Lower leg skin (tissue), 4 donors: ENCODE measurements around the gene DPYD. TPM values are rescaled to one million over a fixed set of nuclear protein-coding genes. Genes with fewer than 3 reads are reported as not detected.

ENCODE experiments used
- DNase-seq, 2 donors: peaks; one replicate each; pipeline ENCODE4 v3.0.0-alpha.2; 2019; ENCODE audit warnings: low spot score in 2 of 2
- H3K4me3 ChIP-seq: fragments of 200-600 bp; sonication (generic); 2 replicates; pipeline ENCODE4 v1.5.1; 2017; ENCODE audit warnings: mild to moderate bottlenecking, low read depth; ENCODE audit not compliant: poor library complexity, severe bottlenecking
- CTCF ChIP-seq, 3 donors: fragments of 450-650 bp; IDR thresholded peaks; one replicate each; pipeline ENCODE4 v1.5.1; 2016; ENCODE audit warnings: antibody characterized with exemption in 3 of 3, mild to moderate bottlenecking in 3 of 3, moderate library complexity in 2 of 3
- POLR2A ChIP-seq, 2 donors: fragments of 450-650 bp; IDR thresholded peaks; one replicate each; pipeline ENCODE4 v1.6.1; 2016 to 2017; ENCODE audit warnings: antibody characterized with exemption in 2 of 2, mild to moderate bottlenecking in 1 of 2, moderate library complexity in 1 of 2
- WGBS, 2 donors: methylation state at CpG; one replicate each; pipeline ENCODE4 v1.1.5; 2018; 5-methylcytosine and 5-hydroxymethylcytosine counted together
- intact Hi-C: fragments of 100-400 bp; cut with DNase I; formaldehyde crosslinking; loops from one replicate; pipeline ENCODE4 v1.15.0; 2023; ENCODE audit warnings: low total_unique reads
- total RNA-seq, 4 donors: library from RNA; depleted of rRNA; stranded (reverse); fragments of >200 nt; gene quantifications; one replicate each; pipeline ENCODE4 v1.1.0, GENCODE V29; 2016

The DPYD gene
- total RNA-seq, 4 donors from 2014 or later = 10.6 to 16.1 (median 14.6) TPM

DNA sequence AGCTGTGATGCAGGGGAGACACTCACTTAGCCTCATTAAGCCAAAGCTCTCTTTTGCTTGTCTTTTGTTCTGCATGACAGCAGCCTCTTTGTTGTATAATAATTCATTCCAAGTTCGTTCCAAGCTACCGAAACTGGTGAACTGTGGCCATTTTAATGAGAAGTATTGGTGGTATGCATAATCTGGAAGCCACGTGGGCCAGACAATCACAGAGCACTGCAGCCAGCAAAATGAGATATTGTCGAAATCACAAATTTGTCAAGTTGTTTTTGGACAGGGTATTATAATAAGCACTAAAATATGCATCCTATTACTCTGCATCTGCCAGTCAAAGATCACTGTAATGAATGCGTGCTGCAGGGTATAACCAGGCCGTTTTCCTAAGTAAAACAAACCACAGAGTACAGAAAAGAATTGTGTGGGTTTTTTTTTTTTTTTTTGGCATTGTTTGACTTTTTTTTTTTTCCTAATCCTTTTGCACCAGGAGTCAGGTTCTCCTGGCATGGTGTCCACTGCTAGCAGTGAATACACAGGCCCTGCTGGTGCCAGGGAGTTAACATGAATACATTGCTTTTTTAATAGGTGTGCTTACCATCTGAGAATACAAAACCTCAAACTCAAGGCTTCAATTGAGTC lies 775.4 kb downstream of the DPYD start:
- DNase-seq = no peak

DNA sequence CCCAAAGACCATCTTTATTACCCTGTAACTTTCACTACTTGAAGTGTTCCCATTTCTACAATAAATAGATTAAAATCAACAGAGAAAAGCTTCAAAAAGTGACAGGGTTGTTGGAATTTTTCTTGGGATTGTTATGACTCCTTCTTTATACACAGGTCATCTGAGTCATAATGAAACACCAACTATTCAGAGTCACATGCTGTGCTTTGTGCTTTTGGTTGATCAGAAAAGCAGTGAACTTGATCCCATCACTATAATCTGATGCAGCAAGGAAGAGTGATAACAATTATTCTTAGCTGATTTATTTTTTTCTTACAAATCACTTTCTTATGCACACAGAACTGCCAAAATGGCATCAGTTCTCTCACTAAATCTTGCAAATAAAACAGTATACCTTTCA lies 776.3 kb downstream of the DPYD start:
- no peak for DNase-seq
- H3K4me3 ChIP-seq = no peak overlapping the region
- intact Hi-C loops = no loop called here
- TF ChIP-seq CTCF (IDR thresholded peaks at IDR 0.05) (no peak), POLR2A (IDR thresholded peaks at IDR 0.05) (no peak)

More for the DNA sequence above, 775.4 kb downstream of the DPYD start:
- WGBS, 2 donors = 19 to 29% methylated on average over 6 of the region's 6 CpGs
- intact Hi-C loops = no loop called here
- TF ChIP-seq POLR2A (IDR thresholded peaks at IDR 0.05) (no peak), CTCF (IDR thresholded peaks at IDR 0.05) (no peak)
- H3K4me3 ChIP-seq = no peak overlapping the region

- intact Hi-C loops = no loop called here
- TF ChIP-seq POLR2A (IDR thresholded peaks at IDR 0.05) (no peak), CTCF (IDR thresholded peaks at IDR 0.05) (no peak)
- H3K4me3 ChIP-seq = no peak overlapping the region
- 76 to 80% methylated on average over 2 of the region's 2 CpGs for WGBS, 2 donors
- no peak for DNase-seq
Measured at GRCh38 chr1:97143236-97143882, 777.5 kb downstream of the DPYD start.

- WGBS, 2 donors = 93% methylated on average over 3 of the region's 3 CpGs
- TF ChIP-seq CTCF (IDR thresholded peaks at IDR 0.05) = no peak
- no peak for TF ChIP-seq POLR2A (IDR thresholded peaks at IDR 0.05)
- no peak for DNase-seq
- no peak overlapping the region for H3K4me3 ChIP-seq
- intact Hi-C loops = no loop called here
Measured at GRCh38 chr1:97140611-97141010, 780.2 kb downstream of the DPYD start.

DNA sequence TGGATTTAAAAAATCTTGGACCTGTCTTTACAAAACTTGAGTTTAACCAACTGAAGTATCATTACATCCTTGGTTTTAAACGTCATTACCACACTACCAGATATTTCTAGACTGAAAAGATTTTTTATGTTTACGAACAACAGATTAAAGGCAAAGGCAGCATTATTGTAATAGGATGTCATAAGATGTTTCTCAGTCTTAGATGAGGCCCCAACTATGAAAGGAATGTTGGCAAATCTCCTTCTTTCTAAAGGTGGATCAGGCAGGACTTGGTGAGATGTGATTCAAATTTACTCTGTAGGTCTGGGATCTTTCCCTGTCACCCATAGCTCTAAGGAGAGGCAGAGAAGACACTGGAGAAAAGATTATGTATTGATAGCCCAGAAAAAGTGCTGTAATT lies 781.3 kb downstream of the DPYD start:
- no peak for TF ChIP-seq CTCF (IDR thresholded peaks at IDR 0.05)
- no peak for TF ChIP-seq POLR2A (IDR thresholded peaks at IDR 0.05)
- DNase-seq = no peak
- H3K4me3 ChIP-seq = no peak overlapping the region
- intact Hi-C loops = no loop called here
- 87 to 89% methylated on average over 2 of the region's 2 CpGs for WGBS, 2 donors
